SKM-1 treated with dmso at 0.1 percent for 144 hours (cell line): ENCODE measurements around the gene CCDC169.
A peak's percentile ranks its signal among the peaks of the same experiment; 100 is the strongest.
"Not testable (repeated sequence)": the region's sequence is repeated elsewhere in the genome, so short reads cannot be mapped to it uniquely, and the experiment has no call there.

Experiments
- DNase-seq: peaks from one replicate; lab custom pipeline; 2025; ENCODE audit not compliant: unreplicated experiment; lab: John Stamatoyannopoulos, UW

CCDC169 gene

GRCh38 chr13:36319793-36320192 is 22.2 kb upstream of the CCDC169 start:
- DNase-seq: peak; percentile 29

- DNase-seq: no peak
These were observed 15.7 kb upstream of the CCDC169 start for GRCh38 chr13:36313047-36313969.

GRCh38 chr13:36310417-36311108 is 12.9 kb upstream of the CCDC169 start:
- no peak for DNase-seq

- DNase-seq: no peak
These were observed 4.7 kb upstream of the CCDC169 start for GRCh38 chr13:36302289-36302688.

- DNase-seq: not testable (repeated sequence)
These were observed 1.9 kb upstream of the CCDC169 start for GRCh38 chr13:36299469-36299868.

GRCh38 chr13:36298535-36299068 is 988 bp upstream of the CCDC169 start:
- DNase-seq: no peak

- no peak for DNase-seq
These were observed 3.5 kb downstream of the CCDC169 start for GRCh38 chr13:36294096-36294495.

- no peak for DNase-seq
These were observed 4.1 kb downstream of the CCDC169 start for GRCh38 chr13:36293497-36293896.

GRCh38 chr13:36288794-36289391 is 8.7 kb downstream of the CCDC169 start:
- peak; percentile 3 for DNase-seq

GRCh38 chr13:36286006-36286405 is 11.6 kb downstream of the CCDC169 start:
- no peak for DNase-seq

- peak; percentile 13 for DNase-seq
These were observed 14.7 kb downstream of the CCDC169 start for GRCh38 chr13:36282821-36283432.

- DNase-seq: peak; percentile 32
These were observed 22.2 kb downstream of the CCDC169 start for GRCh38 chr13:36275190-36276002.

- no peak for DNase-seq
These were observed 24.2 kb downstream of the CCDC169 start for GRCh38 chr13:36273431-36273830.

- DNase-seq: no peak
These were observed 35.6 kb downstream of the CCDC169 start for GRCh38 chr13:36261976-36262375.

- DNase-seq: no peak
These were observed 36.6 kb downstream of the CCDC169 start for GRCh38 chr13:36261011-36261410.

- no peak for DNase-seq
These were observed 38.1 kb downstream of the CCDC169 start for GRCh38 chr13:36259361-36260137.

GRCh38 chr13:36258831-36259230 is 38.8 kb downstream of the CCDC169 start:
- DNase-seq: no peak

- DNase-seq: no peak
These were observed 46.1 kb downstream of the CCDC169 start for GRCh38 chr13:36251526-36251925.

GRCh38 chr13:36251017-36251416 is 46.6 kb downstream of the CCDC169 start:
- no peak for DNase-seq
